Right atrium auricular region (tissue), 2 donors: ENCODE measurements around the gene RBKS. TPM values are rescaled to one million over a fixed set of nuclear protein-coding genes. Genes with fewer than 3 reads are reported as not detected.
"Not testable (repeated sequence)": the region's sequence is repeated elsewhere in the genome, so short reads cannot be mapped to it uniquely, and the experiment has no call there.

Source experiments
- DNase-seq: peaks from one replicate; pipeline ENCODE4 v3.0.0-alpha.2; 2019; ENCODE audit warnings: low spot score
- H3K27ac ChIP-seq, 2 donors: fragments of 200-600 bp; sonication (generic); 1 replicate in 1 of 2; 2 replicates in 1 of 2; pipeline ENCODE4 v1.5.1; 2016 to 2019
- H3K27me3 ChIP-seq, 2 donors: fragments of 200-600 bp; sonication (generic); one replicate each; pipeline versions ENCODE4 v1.5.1 to v1.6.0; 2017 to 2019
- H3K36me3 ChIP-seq: fragments of 200-600 bp; sonication (generic); one replicate; pipeline ENCODE4 v1.5.1; 2016
- H3K4me1 ChIP-seq, 2 donors: fragments of 200-600 bp; sonication (generic); one replicate each; pipeline versions ENCODE4 v1.5.1 to v1.6.0; 2017 to 2019
- H3K4me3 ChIP-seq, 2 donors: fragments of 200-600 bp; sonication (generic); 1 replicate in 1 of 2; 2 replicates in 1 of 2; pipeline ENCODE4 v1.5.1; 2017 to 2019; ENCODE audit warnings: mild to moderate bottlenecking in 1 of 2, moderate library complexity in 1 of 2
- H3K9me3 ChIP-seq, 2 donors: fragments of 200-600 bp; sonication (generic); one replicate each; pipeline ENCODE4 v1.5.1; 2019
- total RNA-seq, 2 donors: library from RNA; depleted of rRNA; stranded (reverse); fragments of >200 nt; gene quantifications; one replicate each; pipeline ENCODE4 v1.1.0, GENCODE V29; 2016
- TF ChIP-seq, protein P1 (sequence below), 2 donors: fragments of 200-600 bp; sonication (generic); IDR thresholded peaks; one replicate each; pipeline ENCODE4 v1.5.1; 2019; ENCODE audit warnings: antibody characterized with exemption in 2 of 2

The RBKS gene
- total RNA-seq, 2 donors from 2014 or later: 1.6 to 2.1 TPM

DNA sequence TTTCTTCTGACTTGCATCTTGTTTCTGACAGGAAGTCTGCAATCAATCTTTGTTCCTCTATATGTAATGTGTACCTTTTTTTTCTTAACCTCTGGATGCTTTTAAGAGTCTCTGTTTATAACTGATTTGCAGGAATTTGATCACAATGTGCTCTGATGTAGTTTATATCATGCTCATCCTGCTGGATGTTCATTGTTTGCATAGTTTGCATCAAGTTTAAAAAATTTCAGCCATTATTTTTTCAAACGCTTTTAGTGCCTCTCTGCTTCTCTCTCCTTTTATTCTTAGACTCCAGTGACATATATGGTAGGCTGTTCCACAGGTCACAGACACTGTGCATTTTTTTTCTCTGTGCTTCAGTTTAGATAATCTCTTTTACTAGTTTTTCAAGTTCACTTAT lies 23.9 kb downstream of the RBKS start:
- no peak overlapping the region for H3K27ac ChIP-seq
- H3K27me3 ChIP-seq: no peaks in the 10 kb centered on the region
- H3K4me1 ChIP-seq: no peaks in the 10 kb centered on the region
- TF ChIP-seq, protein P1, sequence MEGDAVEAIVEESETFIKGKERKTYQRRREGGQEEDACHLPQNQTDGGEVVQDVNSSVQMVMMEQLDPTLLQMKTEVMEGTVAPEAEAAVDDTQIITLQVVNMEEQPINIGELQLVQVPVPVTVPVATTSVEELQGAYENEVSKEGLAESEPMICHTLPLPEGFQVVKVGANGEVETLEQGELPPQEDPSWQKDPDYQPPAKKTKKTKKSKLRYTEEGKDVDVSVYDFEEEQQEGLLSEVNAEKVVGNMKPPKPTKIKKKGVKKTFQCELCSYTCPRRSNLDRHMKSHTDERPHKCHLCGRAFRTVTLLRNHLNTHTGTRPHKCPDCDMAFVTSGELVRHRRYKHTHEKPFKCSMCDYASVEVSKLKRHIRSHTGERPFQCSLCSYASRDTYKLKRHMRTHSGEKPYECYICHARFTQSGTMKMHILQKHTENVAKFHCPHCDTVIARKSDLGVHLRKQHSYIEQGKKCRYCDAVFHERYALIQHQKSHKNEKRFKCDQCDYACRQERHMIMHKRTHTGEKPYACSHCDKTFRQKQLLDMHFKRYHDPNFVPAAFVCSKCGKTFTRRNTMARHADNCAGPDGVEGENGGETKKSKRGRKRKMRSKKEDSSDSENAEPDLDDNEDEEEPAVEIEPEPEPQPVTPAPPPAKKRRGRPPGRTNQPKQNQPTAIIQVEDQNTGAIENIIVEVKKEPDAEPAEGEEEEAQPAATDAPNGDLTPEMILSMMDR (IDR thresholded peaks at IDR 0.05): no peak
- no peak for DNase-seq
- H3K4me3 ChIP-seq: no peak overlapping the region
- H3K9me3 ChIP-seq: no peaks in the 10 kb centered on the region
- H3K36me3 ChIP-seq: no peaks in the 10 kb centered on the region

DNA sequence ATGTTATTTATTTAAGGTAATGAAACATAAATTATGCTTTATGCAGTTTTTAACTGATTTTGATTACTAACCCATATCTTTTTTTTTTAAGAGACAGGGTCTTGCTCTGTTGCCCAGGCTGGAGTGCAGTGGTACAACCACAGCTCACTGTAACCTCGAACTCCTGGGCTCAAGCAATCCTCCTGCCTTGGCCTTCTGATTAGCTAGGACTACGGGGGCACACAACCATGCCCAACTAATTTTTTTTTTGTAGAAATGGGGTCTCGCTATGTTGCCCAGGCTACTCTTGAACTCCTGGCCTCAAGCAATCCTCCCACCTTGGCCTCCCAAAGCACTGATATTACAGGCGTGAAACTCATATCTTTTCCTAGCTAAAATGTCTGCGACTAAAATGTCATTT lies 26.2 kb downstream of the RBKS start:
- not testable (repeated sequence) for H3K36me3 ChIP-seq, H3K4me3 ChIP-seq, H3K27me3 ChIP-seq, DNase-seq, H3K9me3 ChIP-seq, H3K27ac ChIP-seq, H3K4me1 ChIP-seq

DNA sequence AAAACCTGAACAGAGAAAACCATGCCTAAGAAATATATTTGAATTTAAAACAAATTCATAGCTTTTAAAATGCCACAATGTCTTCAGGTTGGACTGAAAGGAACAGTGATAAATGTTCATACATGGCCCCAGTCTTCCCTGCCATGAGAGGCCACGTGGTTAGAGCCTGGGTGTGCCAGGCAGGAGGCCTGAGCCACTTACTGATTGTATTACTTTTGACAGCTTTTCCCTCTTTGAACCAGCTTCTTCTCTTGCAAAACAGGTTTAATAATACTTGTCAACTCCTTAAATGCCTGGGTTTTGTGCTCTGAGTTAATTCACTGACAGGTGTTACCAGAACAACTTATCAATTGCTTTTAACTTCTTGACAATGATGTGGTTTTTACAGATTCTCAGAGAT lies 27.0 kb downstream of the RBKS start:
- TF ChIP-seq, protein P1 (IDR thresholded peaks at IDR 0.05): no peak

DNA sequence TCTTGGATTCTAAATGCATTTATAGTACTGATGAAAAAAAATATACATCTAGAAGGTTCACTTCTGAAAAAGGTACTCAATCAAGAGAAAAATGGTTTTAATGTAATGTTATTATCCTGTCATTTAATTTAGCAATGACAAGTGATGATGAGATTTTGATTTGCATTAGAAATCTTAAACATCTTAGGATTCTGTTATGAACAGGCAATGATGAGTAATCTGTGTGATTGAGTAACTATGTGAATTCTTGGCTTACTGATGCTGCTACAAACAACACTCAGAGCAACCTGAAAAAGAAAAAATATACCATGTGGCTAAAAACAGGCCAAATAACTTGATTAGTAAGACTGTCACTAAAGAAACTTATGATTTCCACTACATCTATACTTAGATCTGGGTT lies 30.1 kb downstream of the RBKS start:
- Histone ChIP-seq H3K4me3 (no peak overlapping the region), H3K36me3 (no peaks in the 10 kb centered on the region), H3K4me1 (no peaks in the 10 kb centered on the region), H3K9me3 (peaks cover 0 to 7% of the 10 kb centered on the region in 2 donors), H3K27ac (no peak overlapping the region), H3K27me3 (no peaks in the 10 kb centered on the region)
- DNase-seq: no peak
- TF ChIP-seq, protein P1 (IDR thresholded peaks at IDR 0.05): no peak

More for the DNA sequence above, 27.0 kb downstream of the RBKS start:
- no peak overlapping the region for H3K4me3 ChIP-seq
- peaks cover 0 to under 1% of the 10 kb centered on the region in 2 donors for H3K9me3 ChIP-seq
- no peak for DNase-seq
- H3K27ac ChIP-seq: no peak overlapping the region
- no peaks in the 10 kb centered on the region for H3K27me3 ChIP-seq
- no peaks in the 10 kb centered on the region for H3K4me1 ChIP-seq
- no peaks in the 10 kb centered on the region for H3K36me3 ChIP-seq

DNA sequence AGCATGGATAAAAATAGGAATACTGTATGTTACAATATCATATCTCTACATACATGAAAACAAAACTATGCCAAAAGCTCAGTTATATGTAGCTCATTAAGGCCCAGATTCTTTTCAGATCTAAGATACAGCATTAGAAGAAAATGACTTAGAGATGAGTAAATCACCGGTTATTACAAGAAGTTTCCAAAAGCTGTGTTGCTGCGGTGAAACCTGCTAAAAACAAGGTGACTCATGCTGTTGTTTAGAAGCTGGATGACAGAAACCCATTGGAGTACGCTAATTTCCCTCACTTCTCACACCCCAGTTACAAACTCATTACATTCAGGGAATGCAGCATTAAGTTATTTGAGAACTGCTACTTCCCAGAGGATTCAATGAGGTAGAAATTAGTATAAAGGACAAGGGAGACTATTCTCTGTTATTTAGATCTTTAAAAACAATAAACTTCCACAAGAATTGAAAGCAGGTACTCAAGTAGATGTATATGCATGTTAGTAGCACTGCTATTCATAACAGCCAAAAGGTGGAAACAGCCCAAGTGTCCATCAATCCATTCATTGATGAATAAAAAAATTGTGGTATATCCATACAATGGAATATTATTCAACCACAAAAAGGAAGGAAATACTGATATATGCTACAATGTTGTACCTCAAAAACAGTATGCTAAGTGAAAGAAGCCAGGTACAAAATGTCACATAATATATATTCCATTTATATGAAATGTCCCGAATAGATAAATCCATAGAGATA lies 32.6 kb downstream of the RBKS start:
- Histone ChIP-seq H3K9me3 (peaks cover 0 to 7% of the 10 kb centered on the region in 2 donors), H3K27ac (no peak overlapping the region), H3K4me1 (no peaks in the 10 kb centered on the region), H3K27me3 (no peaks in the 10 kb centered on the region), H3K4me3 (no peak overlapping the region), H3K36me3 (no peaks in the 10 kb centered on the region)
- TF ChIP-seq, protein P1 (IDR thresholded peaks at IDR 0.05): no peak
- no peak for DNase-seq

DNA sequence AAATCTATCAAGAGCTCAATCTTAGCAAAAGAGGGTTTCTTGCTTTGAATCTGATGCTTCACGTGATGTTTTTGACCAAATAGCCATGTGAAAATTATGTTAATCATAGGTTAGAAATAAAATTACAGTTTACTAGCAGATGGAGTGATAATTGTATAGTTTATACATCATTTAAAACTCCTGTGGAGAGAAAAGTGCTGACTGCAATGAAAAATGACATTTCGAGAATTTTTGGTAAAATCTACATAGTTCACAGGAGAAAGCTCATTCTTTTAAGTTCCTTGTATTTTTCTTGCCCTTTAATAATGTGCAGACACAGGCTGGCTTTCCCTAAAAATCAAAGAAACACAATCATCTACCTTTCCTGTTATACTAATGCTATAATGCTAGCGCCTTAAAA lies 33.2 kb downstream of the RBKS start:
- Histone ChIP-seq H3K4me3 (no peak overlapping the region), H3K36me3 (no peaks in the 10 kb centered on the region), H3K9me3 (peaks cover 0 to 7% of the 10 kb centered on the region in 2 donors), H3K4me1 (no peaks in the 10 kb centered on the region), H3K27ac (no peak overlapping the region), H3K27me3 (no peaks in the 10 kb centered on the region)
- no peak for DNase-seq
- TF ChIP-seq, protein P1 (IDR thresholded peaks at IDR 0.05): no peak
